DMS153 treated with DMSO at 0.1 percent for 48 hours (cell line): ENCODE results near the gene SEMA4D.
"Not testable (repeated sequence)": the region's sequence is repeated elsewhere in the genome, so short reads cannot be mapped to it uniquely, and the experiment has no call there.

Experiments
- DNase-seq: peaks from one replicate; lab custom pipeline; 2025; ENCODE audit not compliant: unreplicated experiment; lab: John Stamatoyannopoulos, UW

Gene SEMA4D

DNA sequence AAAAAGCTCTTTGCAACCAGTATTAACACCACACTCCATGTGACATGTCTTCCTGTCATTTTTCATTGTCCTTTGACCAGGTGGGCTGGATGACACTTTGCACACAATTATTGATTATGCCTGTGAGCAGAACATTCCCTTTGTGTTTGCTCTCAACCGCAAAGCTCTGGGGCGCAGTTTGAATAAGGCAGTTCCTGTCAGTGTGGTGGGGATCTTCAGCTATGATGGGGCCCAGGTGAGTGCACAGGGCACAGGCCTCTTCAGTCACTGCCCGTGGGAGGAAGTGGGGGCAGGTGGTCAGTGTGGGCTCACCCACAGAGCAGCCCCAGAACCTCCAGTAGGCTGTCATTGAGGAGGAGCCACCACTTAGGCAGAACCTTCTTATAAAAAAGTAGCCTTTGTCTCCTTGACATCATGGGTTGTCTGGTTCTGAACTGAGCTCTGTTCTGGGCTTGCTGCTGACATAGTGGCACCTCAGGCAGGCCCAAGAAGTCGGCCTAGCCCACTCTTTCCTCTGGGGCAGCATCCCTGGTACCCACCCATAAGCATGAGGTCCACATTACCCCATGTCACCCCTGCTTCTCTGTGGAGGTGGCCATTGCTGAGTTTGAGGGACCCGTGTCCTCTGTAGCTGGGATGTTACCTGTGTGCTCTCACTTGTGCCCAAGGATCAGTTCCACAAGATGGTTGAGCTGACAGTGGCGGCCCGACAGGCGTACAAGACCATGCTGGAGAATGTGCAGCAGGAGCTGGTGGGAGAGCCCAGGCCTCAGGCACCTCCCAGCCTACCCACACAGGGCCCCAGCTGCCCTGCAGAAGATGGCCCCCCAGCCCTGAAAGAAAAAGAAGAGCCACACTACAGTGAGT, 140.3 kb downstream of the SEMA4D start:
- no peak for DNase-seq

DNA sequence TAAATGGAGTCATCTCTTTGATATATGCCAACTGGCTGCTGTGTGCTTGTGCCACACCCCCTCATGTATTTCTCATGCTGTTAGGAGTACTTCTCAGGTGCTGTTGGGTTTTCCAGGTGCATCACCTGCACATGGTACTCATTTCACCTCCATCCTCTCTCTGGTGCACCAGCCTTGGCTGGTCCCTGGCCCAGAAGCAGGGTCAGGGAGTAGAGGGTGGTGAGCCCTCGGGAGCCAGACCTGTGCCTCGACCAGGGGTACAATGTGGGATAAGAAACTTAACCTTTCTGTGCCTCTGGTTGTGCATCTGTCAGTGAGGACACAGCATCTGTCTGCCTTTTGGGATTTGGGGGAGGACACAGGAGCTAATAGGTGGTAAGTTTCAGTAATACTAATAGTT, 141.1 kb downstream of the SEMA4D start:
- DNase-seq = no peak

DNA sequence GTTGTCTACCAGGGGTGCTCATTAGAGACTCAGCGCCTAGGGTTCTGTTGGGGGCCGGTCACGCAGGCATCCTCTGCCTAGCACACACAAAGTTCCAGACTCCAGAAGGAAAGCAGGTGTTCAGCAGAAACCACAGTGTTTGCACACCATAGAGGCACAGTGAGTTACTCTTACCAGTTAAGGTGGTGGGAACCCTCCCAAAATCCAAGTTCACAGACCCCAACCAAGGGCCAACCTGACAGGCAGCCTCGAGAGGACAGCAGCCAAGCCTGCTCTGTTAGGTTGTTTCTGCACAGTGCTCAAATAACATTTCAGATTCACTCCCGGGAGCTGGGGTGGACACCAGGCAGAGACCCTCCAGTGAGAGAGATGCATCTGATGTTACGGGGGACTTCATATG, 143.4 kb downstream of the SEMA4D start:
- DNase-seq = no peak

DNA sequence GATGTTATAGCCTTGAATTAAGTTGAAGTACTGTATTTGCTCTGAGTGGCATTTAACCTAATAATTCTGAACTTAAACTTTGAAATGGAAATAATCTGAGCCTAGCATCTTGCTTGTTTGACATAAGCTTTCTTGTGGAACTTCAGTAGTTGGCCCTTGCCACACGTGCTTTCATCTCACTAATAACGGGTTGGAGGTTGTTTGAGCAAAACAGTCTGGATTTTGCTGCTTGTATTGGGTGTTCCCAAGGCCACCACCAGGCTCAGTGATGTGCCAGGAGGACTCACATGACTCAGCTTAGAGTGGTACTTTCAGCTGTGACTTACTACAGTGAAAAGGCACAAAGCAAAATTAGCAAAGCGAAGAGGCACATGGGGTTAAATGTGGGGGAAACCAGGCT, 143.9 kb downstream of the SEMA4D start:
- no peak for DNase-seq

DNA sequence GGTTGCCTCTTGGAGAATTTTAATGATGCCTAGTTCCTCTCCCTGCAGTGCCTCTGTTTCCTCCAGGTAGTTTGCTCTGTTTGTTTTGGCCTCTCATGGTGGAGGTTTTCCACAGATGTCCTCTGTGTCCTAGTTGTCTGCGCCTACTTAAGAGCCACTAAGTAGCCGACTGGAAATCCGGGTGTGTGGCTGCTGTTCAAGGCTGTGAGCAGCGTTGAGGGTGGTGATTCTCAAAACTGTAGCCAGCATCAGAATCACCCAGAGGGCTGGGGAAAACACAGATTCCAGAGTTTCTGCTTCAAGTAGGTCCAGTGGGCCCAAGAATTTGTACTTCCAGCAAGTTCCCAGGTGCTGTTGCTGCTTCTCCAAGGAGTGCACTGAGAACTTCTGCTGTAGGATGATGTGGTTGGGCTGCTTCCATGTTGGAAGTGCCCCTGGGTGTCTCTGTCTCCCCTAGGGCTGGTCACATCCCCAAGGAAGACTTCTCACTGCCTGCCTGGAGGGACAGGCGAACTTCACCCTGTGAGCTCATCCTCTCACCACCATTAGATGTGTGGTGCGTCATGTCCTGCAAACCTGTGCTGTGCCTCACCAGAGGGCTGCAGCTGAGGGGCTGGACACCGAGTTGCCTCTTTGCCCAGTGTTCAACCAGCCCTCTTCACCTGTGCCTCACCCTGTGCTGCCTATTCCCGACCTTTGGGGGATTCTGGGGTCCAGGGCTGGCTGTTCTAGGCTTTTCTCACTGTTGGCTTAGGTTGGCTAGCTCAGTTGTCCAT, 144.9 kb downstream of the SEMA4D start:
- DNase-seq = no peak

GRCh38 chr9:89352451-89352850, 145.5 kb downstream of the SEMA4D start:
- no peak for DNase-seq

- no peak for DNase-seq
Observed at GRCh38 chr9:89351584-89352300, 146.2 kb downstream of the SEMA4D start.

DNA sequence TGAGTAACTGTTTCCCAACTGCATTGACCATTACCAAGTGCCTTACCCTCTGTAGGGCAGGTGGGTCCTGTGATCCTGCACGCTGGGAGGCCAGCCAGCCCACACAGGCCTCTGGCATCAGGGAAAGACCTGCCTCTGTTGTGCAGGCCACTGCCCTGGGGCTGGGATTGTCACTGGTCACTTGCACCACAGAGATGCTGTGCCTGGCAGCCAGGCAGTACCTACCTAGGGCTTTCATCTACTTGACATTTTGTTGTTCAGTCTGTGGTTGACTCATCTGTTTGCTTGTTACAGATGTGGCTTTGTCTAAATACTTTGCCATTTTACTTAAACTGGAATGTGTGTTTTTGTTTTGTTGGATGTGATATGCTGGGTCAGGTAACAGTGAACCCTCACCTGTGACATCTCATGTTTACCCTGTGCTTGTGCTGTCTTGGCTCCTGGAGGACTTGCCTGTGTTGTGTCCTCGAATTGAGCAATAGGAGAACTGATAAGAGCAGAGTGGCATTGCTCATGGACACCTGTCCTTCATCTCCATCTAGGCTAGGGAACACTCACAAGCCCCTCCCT, 146.8 kb downstream of the SEMA4D start:
- no peak for DNase-seq

GRCh38 chr9:89349607-89350006, 148.3 kb downstream of the SEMA4D start:
- DNase-seq = no peak

GRCh38 chr9:89347651-89348050, 150.3 kb downstream of the SEMA4D start:
- no peak for DNase-seq

GRCh38 chr9:89346696-89347095, 151.2 kb downstream of the SEMA4D start:
- no peak for DNase-seq

- no peak for DNase-seq
Observed at GRCh38 chr9:89345476-89345875, 152.4 kb downstream of the SEMA4D start.

DNA sequence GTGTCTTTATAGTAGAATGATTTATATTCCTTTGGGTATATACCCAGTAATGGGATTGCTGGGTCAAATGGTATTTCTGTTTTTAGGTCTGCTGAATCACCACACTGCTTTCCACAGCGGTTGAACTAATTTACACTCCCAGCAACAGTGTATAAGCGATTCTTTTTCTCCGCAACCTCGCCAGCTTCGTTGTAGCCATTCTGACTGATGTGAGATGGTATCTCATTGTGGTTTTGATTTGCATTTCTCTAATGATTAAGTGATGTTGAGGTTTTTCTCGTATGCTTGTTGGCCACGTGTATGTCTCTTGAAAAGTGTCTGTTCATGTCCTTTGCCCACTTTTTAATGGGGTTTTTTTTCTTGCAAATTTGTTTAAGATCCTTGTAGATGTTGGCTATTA, 154.1 kb downstream of the SEMA4D start:
- DNase-seq = not testable (repeated sequence)

DNA sequence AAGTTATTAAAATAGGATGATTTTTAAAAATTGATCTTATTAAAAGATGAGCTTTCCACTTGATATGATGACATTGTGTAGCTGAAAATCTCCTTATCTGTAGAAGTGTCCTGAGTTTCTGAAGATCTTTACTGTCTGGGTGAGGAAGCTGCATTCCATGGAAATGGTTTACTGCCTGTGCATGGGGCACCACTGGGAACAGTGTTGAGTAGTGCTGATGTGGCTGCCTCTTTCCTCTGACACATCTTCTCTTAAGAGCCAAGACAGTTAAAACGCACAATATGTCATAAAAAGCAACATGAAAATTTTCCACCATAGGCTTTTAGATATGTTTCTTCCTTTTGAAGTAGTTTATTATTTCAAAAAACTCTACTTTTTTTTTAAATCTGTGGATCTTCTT, 155.0 kb downstream of the SEMA4D start:
- no peak for DNase-seq

DNA sequence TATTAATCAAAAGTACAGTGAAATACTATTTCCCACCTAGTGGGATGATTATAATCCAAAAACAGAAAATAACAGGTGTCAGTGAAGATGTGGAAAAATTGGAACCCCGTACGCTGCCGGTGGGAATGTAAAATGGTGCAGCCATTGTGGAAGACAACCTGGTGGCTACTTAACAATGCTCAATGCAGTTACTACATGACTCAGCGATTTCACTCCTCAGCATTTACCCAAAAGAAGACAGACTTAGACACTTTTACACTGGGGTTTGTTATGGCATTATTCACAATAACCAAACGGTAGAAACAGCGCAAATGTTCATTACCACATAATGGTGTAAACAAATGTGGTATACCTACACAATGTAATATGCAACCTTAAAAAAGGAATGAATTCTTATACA, 155.7 kb downstream of the SEMA4D start:
- no peak for DNase-seq

- DNase-seq = no peak
Observed at GRCh38 chr9:89340332-89340731, 157.6 kb downstream of the SEMA4D start.

DNA sequence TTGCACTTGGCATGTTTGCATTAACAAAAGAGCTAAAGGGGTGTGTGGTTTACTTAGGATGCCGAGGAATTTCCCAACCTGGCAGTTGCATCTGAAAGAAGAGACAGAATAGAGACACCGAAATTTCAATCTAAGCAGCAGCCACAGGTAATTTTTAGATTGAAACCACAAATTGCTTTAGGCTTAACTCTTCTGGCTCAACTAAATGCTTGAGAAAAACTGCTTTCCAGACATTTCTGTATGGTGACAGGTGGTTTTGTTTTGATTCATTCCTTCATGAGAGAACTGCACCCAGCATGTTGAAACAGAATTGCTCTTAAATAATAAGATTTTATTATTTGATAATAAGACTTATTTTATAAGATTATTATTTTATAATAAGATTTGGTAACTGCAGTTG, 158.1 kb downstream of the SEMA4D start:
- no peak for DNase-seq

DNA sequence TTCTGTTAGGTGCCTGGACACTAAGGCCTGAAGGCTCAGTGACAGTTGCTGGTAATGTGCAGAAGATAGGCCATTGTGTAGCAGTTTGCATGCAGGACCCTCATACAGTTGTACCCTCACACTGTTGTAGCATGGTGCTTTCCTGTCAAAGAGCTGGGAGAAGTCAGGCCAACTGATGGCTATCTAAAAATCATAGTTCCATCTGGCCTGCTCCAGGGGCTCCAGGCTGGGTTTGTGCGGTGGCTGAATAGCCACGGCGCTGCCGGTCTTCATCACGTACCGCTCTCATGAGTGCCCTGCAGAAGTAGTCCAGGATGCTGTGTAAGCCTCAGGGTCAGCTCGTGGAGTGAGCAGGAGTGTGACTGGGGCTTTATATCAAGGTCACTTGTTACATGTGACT, 167.4 kb downstream of the SEMA4D start:
- DNase-seq = no peak

DNA sequence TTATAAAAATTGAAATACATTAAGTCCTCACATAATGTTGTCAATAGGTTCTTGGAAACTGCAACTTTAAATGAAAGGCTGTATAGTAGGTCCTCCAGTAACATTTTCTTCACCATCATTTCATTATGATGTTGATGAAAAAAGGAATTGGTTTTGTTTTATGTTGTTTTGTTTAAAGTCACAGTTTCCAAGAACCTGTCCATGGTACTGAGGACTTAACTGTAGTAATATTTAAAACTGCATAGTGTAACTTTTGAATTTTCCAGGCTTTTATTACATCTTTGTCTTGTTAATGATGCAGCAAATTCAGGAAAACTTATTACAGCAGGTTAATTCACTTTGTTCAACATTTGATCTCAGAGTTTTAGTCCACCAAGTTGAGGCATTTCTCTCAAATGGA, 168.0 kb downstream of the SEMA4D start:
- DNase-seq = no peak

DNA sequence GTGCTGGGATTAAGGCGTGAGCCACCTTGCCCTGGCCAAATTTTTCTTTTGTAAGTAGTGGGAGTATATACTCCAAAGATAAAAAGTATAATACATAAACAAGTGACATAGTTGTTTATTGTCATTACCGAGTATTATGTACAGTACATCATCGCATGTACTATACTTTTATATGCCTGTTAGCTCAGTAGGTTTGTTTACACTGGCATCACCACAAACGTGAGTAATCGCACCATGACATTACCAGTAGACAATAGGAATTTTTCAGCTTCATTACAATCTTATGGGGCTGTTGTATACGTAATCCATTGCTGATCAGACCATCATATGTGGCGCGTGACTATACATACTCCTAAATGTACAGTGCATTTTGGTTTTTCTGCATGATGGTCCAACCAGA, 169.8 kb downstream of the SEMA4D start:
- DNase-seq = no peak

DNA sequence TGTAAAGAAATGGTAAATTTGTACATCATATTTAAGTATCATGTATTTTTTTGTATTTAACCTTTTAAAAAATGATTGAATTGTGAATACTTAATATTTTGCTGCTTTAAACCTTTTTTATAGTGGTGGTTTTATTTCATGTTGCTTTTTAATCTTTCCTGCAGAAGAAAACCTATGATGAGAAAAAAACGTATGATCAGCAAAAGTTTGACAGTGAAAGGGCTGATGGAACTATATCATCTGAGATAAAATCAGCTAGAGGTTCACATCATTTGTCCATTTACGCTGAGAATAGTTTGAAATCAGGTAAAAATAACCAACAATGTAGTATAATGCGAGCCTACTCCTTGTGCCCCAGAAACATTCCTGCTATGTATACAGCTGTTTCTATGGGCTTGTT, 172.2 kb downstream of the SEMA4D start:
- DNase-seq = no peak
